ENCODE data around the gene IPO9.
"Not testable (repeated sequence)": the region's sequence is repeated elsewhere in the genome, so short reads cannot be mapped to it uniquely, and the experiment has no call there.

Gene IPO9

GRCh38 chr1:201845331-201846083, 16.6 kb downstream of the IPO9 start:
- no peak for DNase-seq (ENCODE audit: extremely low read depth in 1 of 2, low read depth in 1 of 2)

GRCh38 chr1:201847150-201847549, 18.2 kb downstream of the IPO9 start:
- DNase-seq (ENCODE audit: extremely low read depth in 1 of 2, low read depth in 1 of 2), result no peak

GRCh38 chr1:201848230-201848629, 19.3 kb downstream of the IPO9 start:
- DNase-seq (ENCODE audit: extremely low read depth in 1 of 2, low read depth in 1 of 2), result no peak

- DNase-seq (ENCODE audit: extremely low read depth in 1 of 2, low read depth in 1 of 2), result no peak
Observed at GRCh38 chr1:201849372-201850052, 20.6 kb downstream of the IPO9 start.

- DNase-seq (ENCODE audit: extremely low read depth in 1 of 2, low read depth in 1 of 2), result no peak
Observed at GRCh38 chr1:201850053-201850397, 21.1 kb downstream of the IPO9 start.

- DNase-seq (ENCODE audit: extremely low read depth in 1 of 2, low read depth in 1 of 2), result no peak
Observed at GRCh38 chr1:201851949-201852348, 23.0 kb downstream of the IPO9 start.

- not testable (repeated sequence) for DNase-seq (ENCODE audit: extremely low read depth in 1 of 2, low read depth in 1 of 2)
Observed at GRCh38 chr1:201856722-201857121, 27.8 kb downstream of the IPO9 start.

- DNase-seq (ENCODE audit: extremely low read depth in 1 of 2, low read depth in 1 of 2), result no peak
Observed at GRCh38 chr1:201859424-201859823, 30.5 kb downstream of the IPO9 start.

- no peak for DNase-seq (ENCODE audit: extremely low read depth in 1 of 2, low read depth in 1 of 2)
Observed at GRCh38 chr1:201861448-201861847, 32.5 kb downstream of the IPO9 start.

GRCh38 chr1:201870397-201870796, 41.4 kb downstream of the IPO9 start:
- no peak for DNase-seq (ENCODE audit: extremely low read depth in 1 of 2, low read depth in 1 of 2)

GRCh38 chr1:201874672-201875071, 45.7 kb downstream of the IPO9 start:
- DNase-seq (ENCODE audit: extremely low read depth in 1 of 2, low read depth in 1 of 2), result no peak

GRCh38 chr1:201876148-201876818, 47.3 kb downstream of the IPO9 start:
- no peak for DNase-seq (ENCODE audit: extremely low read depth in 1 of 2, low read depth in 1 of 2)

GRCh38 chr1:201877877-201878401, 49.0 kb downstream of the IPO9 start:
- no peak for DNase-seq (ENCODE audit: extremely low read depth in 1 of 2, low read depth in 1 of 2)

GRCh38 chr1:201880928-201881571, 52.1 kb downstream of the IPO9 start:
- no peak for DNase-seq (ENCODE audit: extremely low read depth in 1 of 2, low read depth in 1 of 2)

- no peak for DNase-seq (ENCODE audit: extremely low read depth in 1 of 2, low read depth in 1 of 2)
Observed at GRCh38 chr1:201881617-201882016, 52.7 kb downstream of the IPO9 start.

GRCh38 chr1:201882665-201883132, 53.7 kb downstream of the IPO9 start:
- DNase-seq (ENCODE audit: extremely low read depth in 1 of 2, low read depth in 1 of 2), result no peak

GRCh38 chr1:201883266-201883665, 54.3 kb downstream of the IPO9 start:
- DNase-seq (ENCODE audit: extremely low read depth in 1 of 2, low read depth in 1 of 2), result no peak

- DNase-seq (ENCODE audit: extremely low read depth in 1 of 2, low read depth in 1 of 2), result no peak
Observed at GRCh38 chr1:201883786-201884185, 54.8 kb downstream of the IPO9 start.

GRCh38 chr1:201884425-201884824, 55.5 kb downstream of the IPO9 start:
- no peak for DNase-seq (ENCODE audit: extremely low read depth in 1 of 2, low read depth in 1 of 2)

GRCh38 chr1:201885531-201886075, 56.6 kb downstream of the IPO9 start:
- no peak for DNase-seq (ENCODE audit: extremely low read depth in 1 of 2, low read depth in 1 of 2)
